ENCODE measurements around the gene CRISPLD2. TPM values are rescaled to one million over a fixed set of nuclear protein-coding genes. Genes with fewer than 3 reads are reported as not detected.

Gene CRISPLD2
- polyA plus RNA-seq, 1 experiment: 103 TPM

DNA sequence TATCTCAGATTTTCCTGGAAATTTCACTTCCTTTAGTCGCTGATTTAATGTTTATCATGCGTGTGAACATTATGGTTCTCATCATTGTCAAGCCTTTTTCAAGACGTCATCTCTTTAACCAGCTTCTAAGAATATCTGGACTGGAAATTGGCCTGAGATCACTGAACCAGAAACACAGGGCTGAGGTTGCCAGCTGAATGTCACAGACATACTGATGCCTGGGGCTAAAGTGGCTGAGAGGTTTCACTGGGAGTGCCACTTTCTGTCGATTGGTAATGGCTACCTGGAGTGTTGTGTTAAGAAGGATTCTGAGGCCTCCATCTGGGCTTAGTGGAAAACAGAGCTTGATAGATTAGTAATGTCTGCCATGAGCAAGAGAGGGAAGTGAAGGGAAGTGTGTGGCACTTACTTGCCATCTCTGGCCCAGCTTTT is 54.2 kb downstream of the CRISPLD2 start:
- ChIA-PET CTCF (interaction anchor here (0.6 to 2.0 kb wide), 6 partner anchors 9 to 148 kb away, joined by 3 to 13 read pairs (median 4); no protein-coding TSS in a partner anchor), POLR2A (no interaction called here)
- DNase-seq (ENCODE audit: low read depth, low spot score): no peak
- no peaks in the 10 kb centered on the region for H3K27me3 ChIP-seq (ENCODE audit: control insufficient read depth, insufficient read depth, low read length)
- TF ChIP-seq, protein P1, sequence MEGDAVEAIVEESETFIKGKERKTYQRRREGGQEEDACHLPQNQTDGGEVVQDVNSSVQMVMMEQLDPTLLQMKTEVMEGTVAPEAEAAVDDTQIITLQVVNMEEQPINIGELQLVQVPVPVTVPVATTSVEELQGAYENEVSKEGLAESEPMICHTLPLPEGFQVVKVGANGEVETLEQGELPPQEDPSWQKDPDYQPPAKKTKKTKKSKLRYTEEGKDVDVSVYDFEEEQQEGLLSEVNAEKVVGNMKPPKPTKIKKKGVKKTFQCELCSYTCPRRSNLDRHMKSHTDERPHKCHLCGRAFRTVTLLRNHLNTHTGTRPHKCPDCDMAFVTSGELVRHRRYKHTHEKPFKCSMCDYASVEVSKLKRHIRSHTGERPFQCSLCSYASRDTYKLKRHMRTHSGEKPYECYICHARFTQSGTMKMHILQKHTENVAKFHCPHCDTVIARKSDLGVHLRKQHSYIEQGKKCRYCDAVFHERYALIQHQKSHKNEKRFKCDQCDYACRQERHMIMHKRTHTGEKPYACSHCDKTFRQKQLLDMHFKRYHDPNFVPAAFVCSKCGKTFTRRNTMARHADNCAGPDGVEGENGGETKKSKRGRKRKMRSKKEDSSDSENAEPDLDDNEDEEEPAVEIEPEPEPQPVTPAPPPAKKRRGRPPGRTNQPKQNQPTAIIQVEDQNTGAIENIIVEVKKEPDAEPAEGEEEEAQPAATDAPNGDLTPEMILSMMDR (IDR thresholded peaks at IDR 0.05; ENCODE audit: low read depth, low read length): no peak
- H3K9me3 ChIP-seq (ENCODE audit: control insufficient read depth, insufficient read depth, low read length): no peaks in the 10 kb centered on the region
- H3K4me3 ChIP-seq (ENCODE audit: low read depth, low read length): no peak overlapping the region
- H3K27ac ChIP-seq (ENCODE audit: low read depth, low read length): no peak overlapping the region

DNA sequence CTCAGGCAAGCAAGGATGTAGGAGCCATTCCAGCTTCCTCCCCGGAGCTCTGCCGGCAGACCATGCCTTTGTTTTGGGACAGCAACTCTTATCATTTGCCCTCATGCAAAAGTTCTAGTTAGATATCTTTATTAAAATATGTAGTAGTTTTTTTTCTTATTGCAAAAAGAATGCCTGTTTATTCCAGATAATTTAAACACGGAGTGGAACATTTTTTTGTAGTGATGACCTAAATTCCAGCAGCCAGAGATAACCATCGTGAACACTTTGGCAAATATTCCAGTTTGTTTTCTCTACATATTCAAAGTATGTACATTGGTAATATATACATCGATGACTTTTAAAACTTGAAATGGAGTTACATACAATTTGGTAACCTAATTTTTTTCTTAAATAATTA is 54.8 kb downstream of the CRISPLD2 start:
- Histone ChIP-seq H3K27ac (ENCODE audit: low read depth, low read length) (no peak overlapping the region), H3K27me3 (ENCODE audit: control insufficient read depth, insufficient read depth, low read length) (no peaks in the 10 kb centered on the region), H3K9me3 (ENCODE audit: control insufficient read depth, insufficient read depth, low read length) (no peaks in the 10 kb centered on the region), H3K4me3 (ENCODE audit: low read depth, low read length) (no peak overlapping the region)
- DNase-seq (ENCODE audit: low read depth, low spot score): no peak
- CTCF ChIA-PET: interaction anchor here (0.9 to 2.0 kb wide), 4 partner anchors 10 to 149 kb away, joined by 3 to 13 read pairs (median 6); no protein-coding TSS in a partner anchor
- POLR2A ChIA-PET: interaction anchor here (0.7 kb wide), 1 partner anchor 64 kb away, joined by 6 read pairs; no protein-coding TSS in a partner anchor
- TF ChIP-seq, protein P1 (IDR thresholded peaks at IDR 0.05; ENCODE audit: low read depth, low read length): no peak

DNA sequence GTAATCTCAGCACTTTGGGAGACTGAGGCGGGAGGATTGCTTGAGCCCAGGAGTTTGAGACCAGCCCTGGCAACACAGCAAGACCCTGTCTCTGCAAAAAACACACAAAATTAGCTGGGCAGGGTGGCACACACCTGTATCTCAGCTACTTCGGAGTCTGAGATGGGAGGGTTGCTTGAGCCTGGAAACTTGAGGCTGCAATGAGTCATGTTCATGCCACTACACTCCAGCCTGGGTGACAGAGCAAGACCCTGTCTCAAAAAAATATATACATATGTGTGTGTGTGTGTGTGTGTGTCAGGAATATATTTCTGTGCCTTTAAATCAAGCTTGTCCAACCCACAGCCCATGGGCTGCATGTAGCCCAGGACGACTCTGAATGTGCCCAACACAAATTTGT is 55.2 kb downstream of the CRISPLD2 start:
- H3K4me3 ChIP-seq (ENCODE audit: low read depth, low read length): no peak overlapping the region
- no peak overlapping the region for H3K27ac ChIP-seq (ENCODE audit: low read depth, low read length)
- TF ChIP-seq, protein P1 (IDR thresholded peaks at IDR 0.05; ENCODE audit: low read depth, low read length): no peak
- ChIA-PET CTCF (interaction anchor here (1.7 to 2.0 kb wide), 3 partner anchors 10 to 136 kb away, joined by 6 to 13 read pairs (median 6); no protein-coding TSS in a partner anchor), POLR2A (interaction anchor here (0.7 kb wide), 2 partner anchors 64 to 77 kb away, joined by 5 to 6 read pairs; no protein-coding TSS in a partner anchor)
- H3K9me3 ChIP-seq (ENCODE audit: control insufficient read depth, insufficient read depth, low read length): no peaks in the 10 kb centered on the region
- no peaks in the 10 kb centered on the region for H3K27me3 ChIP-seq (ENCODE audit: control insufficient read depth, insufficient read depth, low read length)
- DNase-seq (ENCODE audit: low read depth, low spot score): no peak

DNA sequence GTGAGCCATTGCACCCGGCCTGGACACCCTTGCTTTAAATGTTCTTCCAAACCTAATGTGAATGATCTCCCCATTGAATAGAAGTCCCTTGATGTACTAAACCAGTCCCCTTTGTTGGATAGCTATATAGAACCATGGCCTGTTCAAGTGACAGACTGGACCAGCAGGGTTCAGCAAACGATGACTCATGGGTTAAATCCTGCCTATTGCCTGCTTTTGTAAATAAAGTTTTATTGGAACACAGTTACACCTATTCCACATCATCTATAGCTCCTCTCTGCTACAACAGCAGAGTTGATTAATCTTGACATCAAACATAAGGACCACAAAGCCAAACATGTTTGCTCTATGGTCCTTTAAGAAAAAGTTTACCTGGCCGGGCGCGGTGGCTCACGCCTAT is 56.1 kb downstream of the CRISPLD2 start:
- no peak for DNase-seq (ENCODE audit: low read depth, low spot score)
- Histone ChIP-seq H3K4me3 (ENCODE audit: low read depth, low read length) (no peak overlapping the region), H3K27ac (ENCODE audit: low read depth, low read length) (no peak overlapping the region), H3K9me3 (ENCODE audit: control insufficient read depth, insufficient read depth, low read length) (no peaks in the 10 kb centered on the region), H3K27me3 (ENCODE audit: control insufficient read depth, insufficient read depth, low read length) (no peaks in the 10 kb centered on the region)
- CTCF ChIA-PET: interaction anchor here (1.7 to 2.0 kb wide), 3 partner anchors 11 to 137 kb away, joined by 6 read pairs; no protein-coding TSS in a partner anchor
- POLR2A ChIA-PET: no interaction called here
- TF ChIP-seq, protein P1 (IDR thresholded peaks at IDR 0.05; ENCODE audit: low read depth, low read length): no peak

DNA sequence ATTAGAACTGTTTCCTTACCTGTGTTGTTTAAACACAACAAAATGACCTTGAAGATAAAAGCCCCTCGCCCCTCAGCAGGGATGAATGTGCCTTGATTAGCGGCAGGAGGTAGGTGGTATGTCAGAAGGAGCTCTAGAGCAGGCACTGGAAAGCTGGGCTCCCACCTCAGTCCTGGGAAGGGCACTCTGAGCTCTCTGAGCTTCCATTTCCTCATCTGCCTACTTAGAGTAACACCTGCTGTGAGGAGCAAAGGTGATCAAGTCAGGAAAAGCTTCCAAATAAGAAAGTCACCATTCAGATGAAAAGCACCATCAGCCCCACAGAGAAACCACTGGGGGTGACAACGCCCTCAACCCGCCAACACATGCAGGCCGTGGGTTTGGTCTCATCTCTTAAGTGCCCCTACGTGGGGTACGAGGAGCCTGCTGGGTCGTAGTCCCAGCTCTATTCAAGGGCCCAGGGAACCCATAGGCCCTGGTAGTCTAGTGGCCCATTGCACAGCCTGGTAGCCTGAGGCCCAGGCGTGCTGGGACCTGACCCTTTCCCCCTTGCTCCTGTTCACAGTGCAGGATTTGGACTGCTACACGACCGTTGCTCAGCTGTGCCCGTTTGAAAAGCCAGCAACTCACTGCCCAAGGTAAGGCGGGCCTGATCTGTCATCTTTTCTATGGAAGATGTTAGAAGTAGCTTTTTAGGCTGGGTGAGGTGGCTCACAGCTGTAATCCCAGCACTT is 57.3 kb downstream of the CRISPLD2 start:
- POLR2A ChIA-PET: no interaction called here
- no peak overlapping the region for H3K4me3 ChIP-seq (ENCODE audit: low read depth, low read length)
- TF ChIP-seq, protein P1 (IDR thresholded peaks at IDR 0.05; ENCODE audit: low read depth, low read length): no peak
- CTCF ChIA-PET: interaction anchor here (1.7 kb wide), 1 partner anchor 122 kb away, joined by 6 read pairs; no protein-coding TSS in a partner anchor
- no peaks in the 10 kb centered on the region for H3K27me3 ChIP-seq (ENCODE audit: control insufficient read depth, insufficient read depth, low read length)
- no peak for DNase-seq (ENCODE audit: low read depth, low spot score)
- no peaks in the 10 kb centered on the region for H3K9me3 ChIP-seq (ENCODE audit: control insufficient read depth, insufficient read depth, low read length)
- H3K27ac ChIP-seq (ENCODE audit: low read depth, low read length): no peak overlapping the region

All from AG04450 (cell line).